GM12878 (cell line): Measurements from ENCODE around the gene PCIF1. TPM values are rescaled to one million over a fixed set of nuclear protein-coding genes. Genes with fewer than 3 reads are reported as not detected.

ENCODE experiments used
- ATF2 ChIP-seq: IDR thresholded peaks from 2 replicates; pipeline ENCODE4 v1.6.1; 2012; ENCODE audit warnings: low read length, inconsistent platforms
- CBFB ChIP-seq: IDR thresholded peaks from 2 replicates; pipeline ENCODE4 v1.6.1; 2016; ENCODE audit warnings: antibody characterized with exemption, low read depth
- CEBPB ChIP-seq, 2 experiments: fragments of 150-350 bp in 1 of 2; IDR thresholded peaks; 2 replicates each; pipeline ENCODE4 v1.6.1; 2012 to 2014; ENCODE audit warnings: low read depth in 2 of 2, low read length in 2 of 2, borderline replicate concordance in 1 of 2, inconsistent platforms in 1 of 2
- CHD1 ChIP-seq: IDR thresholded peaks from 2 replicates; pipeline ENCODE4 v1.6.1; 2012; ENCODE audit warnings: low read depth, low read length, improper control_type of control experiment
- ESRRA ChIP-seq: IDR thresholded peaks from 2 replicates; pipeline ENCODE4 v1.6.1; 2012; ENCODE audit warnings: mild to moderate bottlenecking, low read length, improper control_type of control experiment
- KAT2A ChIP-seq: conservative IDR thresholded peaks from 2 replicates; pipeline ENCODE4 v1.6.1; 2011; ENCODE audit warnings: low read depth, low read length; ENCODE audit not compliant: control insufficient read depth
- MEF2B ChIP-seq: fragments of 450-650 bp; IDR thresholded peaks from 2 replicates; pipeline ENCODE4 v1.6.1; 2018; ENCODE audit warnings: mild to moderate bottlenecking, moderate library complexity; ENCODE audit not compliant: partially characterized antibody, poor library complexity, severe bottlenecking
- NKRF ChIP-seq: fragments of 450-650 bp; conservative IDR thresholded peaks from 2 replicates; pipeline ENCODE4 v1.6.1; 2017; ENCODE audit warnings: mild to moderate bottlenecking, moderate library complexity
- PAX5 ChIP-seq: IDR thresholded peaks from 2 replicates; pipeline ENCODE4 v1.6.1; 2011; ENCODE audit warnings: low read depth, low read length, borderline replicate concordance
- PML ChIP-seq: IDR thresholded peaks from 2 replicates; pipeline ENCODE4 v1.6.1; 2012; ENCODE audit warnings: low read length, inconsistent platforms
- RCOR1 ChIP-seq: conservative IDR thresholded peaks from 2 replicates; pipeline ENCODE4 v1.6.1; 2012; ENCODE audit warnings: low read depth, low read length, improper control_type of control experiment
- SP1 ChIP-seq: IDR thresholded peaks from one replicate; pipeline ENCODE4 v1.6.1; 2011; ENCODE audit warnings: low read depth, low read length
- SRF ChIP-seq, 2 experiments: IDR thresholded peaks; 2 replicates each; pipeline ENCODE4 v1.6.1; 2011; ENCODE audit warnings: low read depth in 2 of 2, low read length in 2 of 2, mild to moderate bottlenecking in 1 of 2, moderate library complexity in 1 of 2
- ZBTB11 ChIP-seq: fragments of 450-650 bp; formaldehyde crosslinking; IDR thresholded peaks from 2 replicates; pipeline ENCODE4 v1.5.0; 2022; ENCODE audit warnings: mild to moderate bottlenecking, missing genetic modification characterization
- polyA plus RNA-seq, 11 experiments: library from polyadenylated mRNA; depleted of rRNA in 4 of 11; unstranded in 6 of 11; stranded (reverse) in 5 of 11; fragments of >200 nt; fragmentation: Nextera tagmentation in 4 of 11; fragmentation: Illumina TruSeq in 1 of 11; extraction: Ambion mirVana in 4 of 11; extraction: Trizol in 1 of 11; gene quantifications; 1 replicate in 1 of 11; 2 replicates in 10 of 11; pipeline versions ENCODE4 v1.2.1 to v1.2.3, GENCODE V29; 2011 to 2016; ENCODE audit warnings: inconsistent platforms in 2 of 11, missing spikeins in 2 of 11, low read depth in 1 of 11
- total RNA-seq, 4 experiments: library from RNA; depleted of rRNA in 3 of 4; stranded (reverse); fragments of >200 nt in 3 of 4; fragmentation: Illumina TruSeq in 1 of 4; extraction: Trizol in 1 of 4; gene quantifications; 2 replicates each; pipeline versions ENCODE4 v1.2.1 to v1.2.3, GENCODE V29; 2013 to 2021
- TF ChIP-seq, protein P1 (sequence below): IDR thresholded peaks from 2 replicates; pipeline ENCODE4 v1.6.1; 2011; ENCODE audit warnings: borderline replicate concordance, low read depth, mild to moderate bottlenecking, moderate library complexity, low read length; ENCODE audit not compliant: insufficient read depth, poor library complexity, severe bottlenecking

The PCIF1 gene
- total and polyA plus RNA-seq, 10 of the 15 experiments (the other 5 are each of a cell fraction or from before 2014, with no cell fraction given), result 8.4 to 32.9 (median 17.6) TPM

DNA sequence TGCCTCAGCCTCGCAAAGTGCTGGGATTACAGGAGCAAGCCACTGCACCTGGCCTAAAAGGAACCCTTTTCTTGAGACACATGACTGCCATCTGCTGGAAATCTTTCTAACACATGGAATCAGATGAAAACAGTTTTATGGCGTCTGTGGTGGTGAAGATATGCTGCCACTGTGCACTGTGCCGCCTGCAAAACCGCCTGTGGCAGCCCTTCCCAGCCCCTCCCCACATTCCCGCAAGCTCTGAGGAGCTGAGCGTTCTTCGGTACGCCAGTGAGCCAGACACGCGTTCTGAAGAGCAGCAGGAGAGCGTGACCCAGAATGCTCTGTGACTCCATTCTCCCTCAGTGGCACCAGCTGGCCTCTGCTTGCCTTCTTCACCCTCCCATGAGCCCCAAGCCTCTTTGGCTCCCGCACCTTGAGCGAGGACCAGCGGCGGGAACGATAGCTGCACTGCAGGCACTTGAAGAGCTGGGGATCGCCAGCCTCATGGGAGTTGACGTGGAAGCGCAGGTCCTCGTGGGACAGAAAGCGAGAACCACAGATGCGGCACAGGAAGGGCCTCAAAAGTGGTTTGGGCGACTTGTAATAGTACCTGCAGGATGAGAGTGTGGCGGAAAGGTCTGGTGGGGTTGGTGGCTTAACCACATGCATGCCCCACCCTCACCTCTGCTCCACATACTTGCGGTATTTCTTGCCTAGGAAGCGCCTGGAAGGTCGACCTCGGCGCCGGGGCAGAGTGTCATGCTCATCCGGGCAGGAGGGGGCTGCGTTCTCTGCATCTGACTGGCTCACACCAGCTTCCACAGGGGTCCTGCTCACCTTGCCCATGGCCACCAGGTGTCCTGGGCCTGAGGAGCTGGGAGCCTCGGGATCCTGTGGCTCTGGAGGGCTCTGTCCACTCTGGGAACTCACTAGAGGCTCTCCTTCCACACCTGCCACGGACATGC is 28.8 kb downstream of the PCIF1 start (continued):
- TF ChIP-seq SP1 (no peak), KAT2A (no peak), ESRRA (no peak), ATF2 (no peak), RCOR1 (no peak), MEF2B (peak; percentile 55), SRF (IDR thresholded peaks at IDR 0.05; ENCODE audit: low read depth in 2 of 2, low read length in 2 of 2) (no peak), PML (no peak), CHD1 (no peak), ZBTB11 (no peak), CBFB (no peak), CEBPB (IDR thresholded peaks at IDR 0.05; ENCODE audit: borderline replicate concordance in 1 of 2, low read depth in 2 of 2, low read length in 2 of 2) (no peak), NKRF (no peak), PAX5 (no peak)
- TF ChIP-seq, protein P1, sequence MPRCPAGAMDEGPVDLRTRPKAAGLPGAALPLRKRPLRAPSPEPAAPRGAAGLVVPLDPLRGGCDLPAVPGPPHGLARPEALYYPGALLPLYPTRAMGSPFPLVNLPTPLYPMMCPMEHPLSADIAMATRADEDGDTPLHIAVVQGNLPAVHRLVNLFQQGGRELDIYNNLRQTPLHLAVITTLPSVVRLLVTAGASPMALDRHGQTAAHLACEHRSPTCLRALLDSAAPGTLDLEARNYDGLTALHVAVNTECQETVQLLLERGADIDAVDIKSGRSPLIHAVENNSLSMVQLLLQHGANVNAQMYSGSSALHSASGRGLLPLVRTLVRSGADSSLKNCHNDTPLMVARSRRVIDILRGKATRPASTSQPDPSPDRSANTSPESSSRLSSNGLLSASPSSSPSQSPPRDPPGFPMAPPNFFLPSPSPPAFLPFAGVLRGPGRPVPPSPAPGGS, result no peak
